GM18951 (cell line): ENCODE data around the gene MACC1.

ENCODE experiments used
- POLR2A ChIP-seq: IDR thresholded peaks from 4 replicates; pipeline ENCODE4 v1.6.1; 2011; ENCODE audit warnings: mild to moderate bottlenecking; ENCODE audit not compliant: insufficient read length, insufficient read depth; ENCODE audit errors: extremely low read depth
- in situ Hi-C: fragments of 300-500 bp; cut with MboI; formaldehyde crosslinking; loops from one replicate; pipeline ENCODE4 v1.12.0; 2022; ENCODE audit warnings: low sequenced_read_pairs, mixed read lengths, inconsistent platforms; ENCODE audit not compliant: unreplicated experiment

Gene MACC1

GRCh38 chr7:20159226-20159747 is 57.9 kb downstream of the MACC1 start:
- no peak for TF ChIP-seq POLR2A
- in situ Hi-C loops = loop anchor here (25.0 kb wide), 1 partner anchor 397 kb away; the partner anchor contains the start of gene TMEM196

- TF ChIP-seq POLR2A = no peak
- in situ Hi-C loops = loop anchor here (25.0 kb wide), 1 partner anchor 396 kb away; the partner anchor contains the start of gene TMEM196
These were observed 58.5 kb downstream of the MACC1 start for GRCh38 chr7:20158684-20159083.

- in situ Hi-C loops = loop anchor here (25.0 kb wide), 1 partner anchor 395 kb away; the partner anchor contains the start of gene TMEM196
- TF ChIP-seq POLR2A = no peak
These were observed 59.7 kb downstream of the MACC1 start for GRCh38 chr7:20157456-20157855.

- in situ Hi-C loops = loop anchor here (25.0 kb wide), 1 partner anchor 392 kb away; the partner anchor contains the start of gene TMEM196
- no peak for TF ChIP-seq POLR2A
These were observed 63.2 kb downstream of the MACC1 start for GRCh38 chr7:20153999-20154398.

- in situ Hi-C loops = loop anchor here (25.0 kb wide), 1 partner anchor 391 kb away; the partner anchor contains the start of gene TMEM196
- no peak for TF ChIP-seq POLR2A
These were observed 63.6 kb downstream of the MACC1 start for GRCh38 chr7:20153567-20153966.

GRCh38 chr7:20152511-20152910 is 64.7 kb downstream of the MACC1 start:
- TF ChIP-seq POLR2A = no peak
- in situ Hi-C loops = loop anchor here (25.0 kb wide), 1 partner anchor 390 kb away; the partner anchor contains the start of gene TMEM196

- TF ChIP-seq POLR2A = no peak
- in situ Hi-C loops = loop anchor here (25.0 kb wide), 1 partner anchor 390 kb away; the partner anchor contains the start of gene TMEM196
These were observed 65.3 kb downstream of the MACC1 start for GRCh38 chr7:20151708-20152456.

- TF ChIP-seq POLR2A = no peak
- in situ Hi-C loops = no loop called here
These were observed 70.7 kb downstream of the MACC1 start for GRCh38 chr7:20146451-20146850.

- no peak for TF ChIP-seq POLR2A
These were observed 72.4 kb downstream of the MACC1 start for GRCh38 chr7:20144801-20145200.

GRCh38 chr7:20141666-20142065 is 75.5 kb downstream of the MACC1 start:
- no peak for TF ChIP-seq POLR2A
- in situ Hi-C loops = no loop called here

More at GRCh38 chr7:20144801-20145200, 72.4 kb downstream of the MACC1 start:
- in situ Hi-C loops = no loop called here

GRCh38 chr7:20141002-20141345 is 76.2 kb downstream of the MACC1 start:
- in situ Hi-C loops = no loop called here
- TF ChIP-seq POLR2A = no peak

GRCh38 chr7:20140291-20141001 is 76.7 kb downstream of the MACC1 start:
- TF ChIP-seq POLR2A = no peak
- in situ Hi-C loops = no loop called here

- in situ Hi-C loops = no loop called here
- TF ChIP-seq POLR2A = no peak
These were observed 80.5 kb downstream of the MACC1 start for GRCh38 chr7:20136647-20137046.
